Thoracic aorta (tissue), 2 donors: ENCODE data around the gene UBAC2. TPM values are rescaled to one million over a fixed set of nuclear protein-coding genes. Genes with fewer than 3 reads are reported as not detected.

Source experiments
- ATAC-seq: fragments of 150-250 bp; one replicate; pipeline ENCODE4 v1.8.0; 2017; ENCODE audit warnings: low read depth; ENCODE audit not compliant: insufficient number of reproducible peaks, low FRiP score
- DNase-seq: peaks from one replicate; pipeline ENCODE4 v3.0.0-alpha.2; 2020; ENCODE audit warnings: low spot score
- H3K27ac ChIP-seq, 2 donors: fragments of 200-600 bp; sonication (generic); 1 replicate in 1 of 2; 2 replicates in 1 of 2; pipeline ENCODE4 v1.5.1; 2016; ENCODE audit warnings: mild to moderate bottlenecking in 2 of 2, moderate library complexity in 2 of 2
- H3K27me3 ChIP-seq: fragments of 200-600 bp; sonication (generic); replicated peaks from 2 replicates; pipeline ENCODE4 v1.6.0; 2016; ENCODE audit warnings: mild to moderate bottlenecking; ENCODE audit not compliant: insufficient read depth
- H3K36me3 ChIP-seq: fragments of 200-600 bp; sonication (generic); one replicate; pipeline ENCODE4 v1.5.1; 2016
- H3K4me1 ChIP-seq, 2 donors: fragments of 200-600 bp; sonication (generic); 1 replicate in 1 of 2; 2 replicates in 1 of 2; pipeline versions ENCODE4 v1.5.1 to v1.6.0; 2016; ENCODE audit warnings: low read depth in 2 of 2, mild to moderate bottlenecking in 1 of 2; ENCODE audit not compliant: control insufficient read depth in 1 of 2
- H3K4me3 ChIP-seq: fragments of 200-600 bp; sonication (generic); 2 replicates; pipeline ENCODE4 v1.5.1; 2016; ENCODE audit warnings: mild to moderate bottlenecking
- H3K9me3 ChIP-seq: fragments of 200-600 bp; sonication (generic); 2 replicates; pipeline ENCODE4 v1.5.1; 2016
- total RNA-seq, 2 donors: library from RNA; depleted of rRNA; stranded (reverse); fragments of >200 nt; gene quantifications; one replicate each; pipeline versions ENCODE4 v1.1.0 to v1.2.3, GENCODE V29; 2016
- TF ChIP-seq, protein P1 (sequence below): fragments of 200-600 bp; sonication (generic); IDR thresholded peaks from one replicate; pipeline ENCODE4 v1.5.1; 2019; ENCODE audit warnings: antibody characterized with exemption

UBAC2 gene
- total RNA-seq, 2 donors from 2014 or later = 41.3 to 49.7 TPM

- H3K27ac ChIP-seq = no peak overlapping the region
- H3K4me1 ChIP-seq = no peaks in the 10 kb centered on the region
- no peak overlapping the region for H3K4me3 ChIP-seq
- no peaks in the 10 kb centered on the region for H3K27me3 ChIP-seq
- ATAC-seq (no peak), DNase-seq (no peak)
- H3K36me3 ChIP-seq = no peaks in the 10 kb centered on the region
- H3K9me3 ChIP-seq = no peaks in the 10 kb centered on the region
- TF ChIP-seq, protein P1, sequence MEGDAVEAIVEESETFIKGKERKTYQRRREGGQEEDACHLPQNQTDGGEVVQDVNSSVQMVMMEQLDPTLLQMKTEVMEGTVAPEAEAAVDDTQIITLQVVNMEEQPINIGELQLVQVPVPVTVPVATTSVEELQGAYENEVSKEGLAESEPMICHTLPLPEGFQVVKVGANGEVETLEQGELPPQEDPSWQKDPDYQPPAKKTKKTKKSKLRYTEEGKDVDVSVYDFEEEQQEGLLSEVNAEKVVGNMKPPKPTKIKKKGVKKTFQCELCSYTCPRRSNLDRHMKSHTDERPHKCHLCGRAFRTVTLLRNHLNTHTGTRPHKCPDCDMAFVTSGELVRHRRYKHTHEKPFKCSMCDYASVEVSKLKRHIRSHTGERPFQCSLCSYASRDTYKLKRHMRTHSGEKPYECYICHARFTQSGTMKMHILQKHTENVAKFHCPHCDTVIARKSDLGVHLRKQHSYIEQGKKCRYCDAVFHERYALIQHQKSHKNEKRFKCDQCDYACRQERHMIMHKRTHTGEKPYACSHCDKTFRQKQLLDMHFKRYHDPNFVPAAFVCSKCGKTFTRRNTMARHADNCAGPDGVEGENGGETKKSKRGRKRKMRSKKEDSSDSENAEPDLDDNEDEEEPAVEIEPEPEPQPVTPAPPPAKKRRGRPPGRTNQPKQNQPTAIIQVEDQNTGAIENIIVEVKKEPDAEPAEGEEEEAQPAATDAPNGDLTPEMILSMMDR = no peak
These were observed 134.4 kb downstream of the UBAC2 start for GRCh38 chr13:99335087-99335486.

- no peak overlapping the region for H3K27ac ChIP-seq
- H3K9me3 ChIP-seq = no peaks in the 10 kb centered on the region
- no peak for DNase-seq
- no peaks in the 10 kb centered on the region for H3K4me1 ChIP-seq
- TF ChIP-seq, protein P1 = no peak
- no peaks in the 10 kb centered on the region for H3K36me3 ChIP-seq
- no peak overlapping the region for H3K4me3 ChIP-seq
- ATAC-seq = no peak
- no peaks in the 10 kb centered on the region for H3K27me3 ChIP-seq
These were observed 134.9 kb downstream of the UBAC2 start for GRCh38 chr13:99335603-99336002.

DNA sequence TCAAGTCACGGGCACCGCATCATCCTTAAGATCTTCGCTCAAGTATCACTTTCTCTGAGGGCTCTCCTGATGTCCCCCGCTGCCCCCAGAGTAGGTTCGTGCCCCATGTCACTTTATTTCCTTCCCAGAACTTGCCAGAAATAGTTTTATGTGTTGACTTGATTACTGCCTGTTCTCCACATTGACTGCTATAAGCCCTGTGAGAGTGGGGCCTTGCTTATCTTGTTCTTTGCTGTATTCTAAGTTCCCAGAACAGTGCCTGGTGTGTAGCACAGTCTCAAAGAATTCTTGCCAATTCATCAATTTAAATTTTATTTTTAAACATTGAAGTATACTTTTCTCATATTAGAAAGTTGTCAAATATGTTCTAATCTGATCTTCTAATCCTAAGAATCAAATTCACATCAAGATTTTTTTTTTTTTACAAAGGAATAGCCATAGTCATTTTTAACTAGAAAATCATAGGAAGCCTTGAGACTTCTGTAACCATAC is 138.6 kb downstream of the UBAC2 start:
- Histone ChIP-seq H3K27me3 (no peaks in the 10 kb centered on the region), H3K4me1 (no peaks in the 10 kb centered on the region), H3K27ac (no peak overlapping the region), H3K9me3 (no peaks in the 10 kb centered on the region), H3K36me3 (peaks cover 19% of the 10 kb centered on the region), H3K4me3 (no peak overlapping the region)
- ATAC-seq = no peak
- TF ChIP-seq, protein P1 = no peak
- no peak for DNase-seq

- H3K27me3 ChIP-seq = no peaks in the 10 kb centered on the region
- no peak overlapping the region for H3K27ac ChIP-seq
- H3K36me3 ChIP-seq = peaks cover 19% of the 10 kb centered on the region
- H3K4me1 ChIP-seq = no peaks in the 10 kb centered on the region
- ATAC-seq (no peak), DNase-seq (no peak)
- no peak overlapping the region for H3K4me3 ChIP-seq
- H3K9me3 ChIP-seq = no peaks in the 10 kb centered on the region
- TF ChIP-seq, protein P1 = no peak
These were observed 139.2 kb downstream of the UBAC2 start for GRCh38 chr13:99339736-99340397.

DNA sequence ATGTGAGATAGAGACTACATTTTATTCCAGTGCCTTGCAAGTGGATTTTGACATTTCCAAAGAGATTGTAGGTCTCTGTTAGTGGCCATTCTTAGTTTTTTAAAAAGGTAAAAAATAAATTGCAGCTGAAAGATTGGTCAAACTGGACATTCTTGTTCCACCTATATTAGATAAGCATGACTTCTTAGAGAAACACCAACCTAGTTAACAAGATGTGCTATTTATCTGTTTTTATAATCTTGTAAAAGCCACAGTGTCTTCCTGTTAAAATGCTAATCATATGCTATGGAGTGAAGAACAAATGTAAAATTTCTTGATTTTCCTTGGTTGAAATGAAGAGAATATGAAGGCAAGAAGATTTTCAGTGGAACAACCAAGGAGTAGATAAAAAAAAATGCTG is 140.0 kb downstream of the UBAC2 start:
- DNase-seq (no peak), ATAC-seq (no peak)
- Histone ChIP-seq H3K36me3 (peaks cover 19% of the 10 kb centered on the region), H3K27ac (no peak overlapping the region), H3K4me3 (no peak overlapping the region), H3K4me1 (no peaks in the 10 kb centered on the region), H3K27me3 (no peaks in the 10 kb centered on the region), H3K9me3 (no peaks in the 10 kb centered on the region)
- TF ChIP-seq, protein P1 = no peak
